HS-27A (cell line): ENCODE results near the gene KCNQ1.

Source experiments
- DNase-seq: peaks from one replicate; pipeline ENCODE4 v3.0.0-alpha.2; 2012; ENCODE audit warnings: low read depth, missing footprints

Gene KCNQ1

DNA sequence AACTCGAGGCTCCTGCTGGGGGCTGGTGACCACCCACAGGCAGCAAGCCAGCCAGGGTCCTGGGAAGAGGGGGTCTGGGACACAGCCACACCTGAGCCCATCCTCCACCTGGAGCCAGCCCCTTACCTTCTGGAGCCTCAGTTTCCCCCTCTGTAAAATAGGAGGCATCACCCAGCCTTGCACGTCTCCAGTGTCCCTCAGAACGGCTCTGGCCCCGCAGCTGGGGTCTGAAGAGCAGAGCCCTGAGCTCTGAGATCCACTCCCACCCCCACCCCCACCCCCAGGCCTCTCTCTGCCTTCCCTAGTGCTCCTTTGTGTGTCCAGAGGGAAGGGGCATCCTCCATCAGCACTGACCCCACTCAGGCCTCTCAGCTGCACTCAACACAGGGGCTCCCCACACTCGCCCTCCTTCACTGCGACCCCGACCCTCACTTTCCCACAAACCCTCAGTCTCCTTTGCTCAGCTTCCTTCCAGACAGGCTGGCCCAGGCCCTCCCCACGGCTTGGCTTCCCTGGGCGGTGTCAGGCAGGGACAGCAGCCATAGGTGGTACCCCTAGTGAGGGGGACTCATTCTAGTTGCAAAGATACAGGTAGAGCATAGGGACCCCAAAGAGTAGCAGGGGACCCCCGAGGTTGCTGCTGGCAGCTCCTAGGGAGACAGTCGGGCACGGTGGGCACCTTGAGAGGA is 288.3 kb downstream of the KCNQ1 start:
- DNase-seq, result no peak

- no peak for DNase-seq
These were observed 289.6 kb downstream of the KCNQ1 start for GRCh38 chr11:2734181-2735052.

GRCh38 chr11:2735053-2735589 is 290.3 kb downstream of the KCNQ1 start:
- DNase-seq, result no peak

GRCh38 chr11:2736577-2737225 is 291.9 kb downstream of the KCNQ1 start:
- DNase-seq, result no peak

DNA sequence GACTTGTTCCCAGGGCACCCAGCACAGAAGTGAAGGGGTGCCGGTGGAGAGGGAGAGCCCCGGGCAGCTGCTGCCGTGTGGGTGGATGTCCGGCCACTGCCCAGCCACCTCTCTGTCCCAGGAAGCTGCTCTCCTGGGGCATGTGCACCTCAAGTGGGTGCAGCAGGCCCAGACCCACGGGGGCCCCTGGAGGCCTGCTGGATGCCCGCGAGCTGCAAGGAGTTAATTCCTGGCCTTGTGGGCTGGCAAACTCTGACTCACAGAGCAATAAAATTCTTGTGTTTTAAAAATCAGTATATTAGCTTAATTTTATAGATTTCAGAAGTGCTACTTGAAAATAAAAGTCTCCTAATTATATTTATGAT is 292.4 kb downstream of the KCNQ1 start:
- DNase-seq, result no peak

DNA sequence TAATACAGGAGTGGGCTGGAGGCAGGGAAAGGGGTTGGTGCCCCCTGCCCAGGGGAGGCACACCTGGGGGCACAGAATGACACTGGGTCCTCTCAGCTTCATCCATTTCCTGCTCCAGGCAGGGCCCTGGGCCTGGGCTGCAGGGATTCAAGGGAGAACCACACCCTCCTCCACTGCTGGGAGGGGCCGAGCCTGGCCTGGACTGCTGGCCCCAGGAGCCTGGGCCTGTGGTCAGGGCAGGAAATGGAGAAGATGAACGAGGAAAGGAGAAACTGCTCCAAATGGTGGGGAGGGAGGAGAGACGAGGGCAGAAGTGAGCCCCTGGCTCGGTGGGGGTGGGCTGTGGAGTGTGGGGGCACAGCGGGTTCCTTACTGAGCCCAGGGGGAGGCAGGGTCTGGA is 293.1 kb downstream of the KCNQ1 start:
- DNase-seq, result no peak

- no peak for DNase-seq
These were observed 294.0 kb downstream of the KCNQ1 start for GRCh38 chr11:2738551-2739431.

- DNase-seq, result no peak
These were observed 294.9 kb downstream of the KCNQ1 start for GRCh38 chr11:2739531-2740274.

GRCh38 chr11:2740275-2740940 is 295.6 kb downstream of the KCNQ1 start:
- DNase-seq, result no peak

GRCh38 chr11:2741006-2741376 is 296.2 kb downstream of the KCNQ1 start:
- no peak for DNase-seq

GRCh38 chr11:2741377-2742131 is 296.7 kb downstream of the KCNQ1 start:
- no peak for DNase-seq

GRCh38 chr11:2742201-2742600 is 297.4 kb downstream of the KCNQ1 start:
- DNase-seq, result no peak

GRCh38 chr11:2742611-2743426 is 298.0 kb downstream of the KCNQ1 start:
- DNase-seq, result no peak

GRCh38 chr11:2743427-2744110 is 298.8 kb downstream of the KCNQ1 start:
- no peak for DNase-seq

- no peak for DNase-seq
These were observed 299.4 kb downstream of the KCNQ1 start for GRCh38 chr11:2744166-2744565.

- DNase-seq, result no peak
These were observed 300.7 kb downstream of the KCNQ1 start for GRCh38 chr11:2745511-2745910.

- no peak for DNase-seq
These were observed 301.8 kb downstream of the KCNQ1 start for GRCh38 chr11:2746401-2747247.
